HepG2 (cell line): ENCODE measurements around the gene SIT1. TPM values are rescaled to one million over a fixed set of nuclear protein-coding genes. Genes with fewer than 3 reads are reported as not detected.

ENCODE experiments used
- CHD4 ChIP-seq: fragments of 200-600 bp; sonication (generic); IDR thresholded peaks from 2 replicates; pipeline ENCODE4 v1.7.0; 2017; ENCODE audit warnings: mild to moderate bottlenecking, low read length, borderline replicate concordance
- CREB1 ChIP-seq, 2 experiments: fragments of 450-650 bp in 1 of 2; IDR thresholded peaks; 2 replicates each; pipeline ENCODE4 v1.6.1; 2016 to 2017; ENCODE audit warnings: control low read depth in 1 of 2, mild to moderate bottlenecking in 1 of 2, missing compliant biosample characterization in 1 of 2, missing genetic modification characterization in 1 of 2
- HNRNPH1 ChIP-seq: fragments of 200-400 bp; formaldehyde crosslinking; optimal IDR thresholded peaks from 2 replicates; pipeline ENCODE3; 2017; ENCODE audit warnings: mild to moderate bottlenecking, low read depth, low read length
- MTA3 ChIP-seq: sonication (generic); formaldehyde crosslinking; IDR thresholded peaks from 2 replicates; pipeline ENCODE4 v1.4.0; 2020; ENCODE audit warnings: missing genetic modification reagents
- NFE2 ChIP-seq: sonication (generic); formaldehyde crosslinking; IDR thresholded peaks from 2 replicates; pipeline ENCODE4 v1.4.0; 2020; ENCODE audit warnings: missing genetic modification reagents
- PITX1 ChIP-seq: sonication (generic); formaldehyde crosslinking; IDR thresholded peaks from 2 replicates; pipeline ENCODE4 v1.5.1; 2020; ENCODE audit warnings: mild to moderate bottlenecking, missing genetic modification reagents
- RARG ChIP-seq: sonication (generic); formaldehyde crosslinking; IDR thresholded peaks from 2 replicates; pipeline ENCODE4 v1.4.0; 2020; ENCODE audit warnings: low read depth, mild to moderate bottlenecking, missing genetic modification reagents
- RNF2 ChIP-seq: fragments of 450-650 bp; conservative IDR thresholded peaks from 2 replicates; pipeline ENCODE4 v1.6.1; 2016; ENCODE audit warnings: low read depth
- SOX6 ChIP-seq, 2 experiments: fragments of 450-650 bp in 1 of 2; sonication (generic) in 1 of 2; formaldehyde crosslinking in 1 of 2; IDR thresholded peaks; 2 replicates each; pipeline versions ENCODE4 v1.4.0 to v1.6.1; 2017 to 2020; ENCODE audit warnings: antibody characterized with exemption in 1 of 2, mild to moderate bottlenecking in 1 of 2, missing genetic modification reagents in 1 of 2
- STAT5B ChIP-seq: sonication (generic); formaldehyde crosslinking; IDR thresholded peaks from 2 replicates; pipeline ENCODE4 v1.4.0; 2020; ENCODE audit warnings: missing genetic modification reagents
- UBTF ChIP-seq: sonication (generic); formaldehyde crosslinking; IDR thresholded peaks from 2 replicates; pipeline ENCODE4 v1.4.0; 2020; ENCODE audit warnings: mild to moderate bottlenecking, missing genetic modification reagents
- ZFX ChIP-seq: sonication (generic); formaldehyde crosslinking; IDR thresholded peaks from 2 replicates; pipeline ENCODE4 v1.4.0; 2020; ENCODE audit warnings: mild to moderate bottlenecking, low read depth, missing genetic modification reagents, moderate library complexity
- ZNF101 ChIP-seq: sonication (generic); formaldehyde crosslinking; IDR thresholded peaks from 2 replicates; pipeline ENCODE4 v1.4.0; 2020; ENCODE audit warnings: mild to moderate bottlenecking, low read depth, missing genetic modification reagents, borderline replicate concordance
- ZNF124 ChIP-seq: sonication (generic); formaldehyde crosslinking; IDR thresholded peaks from 2 replicates; pipeline ENCODE4 v1.4.0; 2020; ENCODE audit warnings: missing genetic modification reagents
- ZNF274 ChIP-seq: sonication (generic); formaldehyde crosslinking; IDR thresholded peaks from 2 replicates; pipeline ENCODE4 v1.5.1; 2020; ENCODE audit warnings: mild to moderate bottlenecking, missing genetic modification reagents
- ZNF383 ChIP-seq: sonication (generic); formaldehyde crosslinking; IDR thresholded peaks from 2 replicates; pipeline ENCODE4 v1.4.0; 2020; ENCODE audit warnings: missing genetic modification reagents, mild to moderate bottlenecking, borderline replicate concordance
- ZNF44 ChIP-seq: sonication (generic); formaldehyde crosslinking; IDR thresholded peaks from 2 replicates; pipeline ENCODE4 v1.5.1; 2020; ENCODE audit warnings: mild to moderate bottlenecking, missing genetic modification reagents
- ZNF556 ChIP-seq: sonication (generic); formaldehyde crosslinking; IDR thresholded peaks from 2 replicates; pipeline ENCODE4 v1.4.0; 2020; ENCODE audit warnings: mild to moderate bottlenecking, missing genetic modification reagents, borderline replicate concordance
- ZNF567 ChIP-seq: sonication (generic); formaldehyde crosslinking; IDR thresholded peaks from 2 replicates; pipeline ENCODE4 v1.8.1; 2023; ENCODE audit warnings: mild to moderate bottlenecking, missing genetic modification reagents, borderline replicate concordance
- polyA plus RNA-seq, 8 experiments: library from polyadenylated mRNA; depleted of rRNA in 3 of 8; stranded (reverse) in 7 of 8; unstranded in 1 of 8; fragments of >200 nt; fragmentation: Illumina TruSeq in 4 of 8; extraction: Trizol in 4 of 8; gene quantifications; 2 replicates each; pipeline versions ENCODE4 v1.2.1 to v1.2.3, GENCODE V29; 2011 to 2016; ENCODE audit warnings: low read depth in 4 of 8, missing spikeins in 1 of 8, mixed read lengths in 1 of 8; ENCODE audit not compliant: insufficient read depth in 1 of 8
- total RNA-seq, 5 experiments: library from RNA; depleted of rRNA; stranded (reverse); fragments of >200 nt; fragmentation: Illumina TruSeq; extraction: Trizol; gene quantifications; 2 replicates each; pipeline ENCODE4 v1.2.3, GENCODE V29; 2016; ENCODE audit warnings: low read depth in 1 of 5
- TF ChIP-seq, protein P1 (sequence below): sonication (generic); formaldehyde crosslinking; conservative IDR thresholded peaks from 2 replicates; pipeline ENCODE4 v1.8.1; 2023; ENCODE audit warnings: missing genetic modification reagents
- TF ChIP-seq, protein P2 (sequence below): sonication (generic); formaldehyde crosslinking; IDR thresholded peaks from 2 replicates; pipeline ENCODE4 v1.5.1; 2020; ENCODE audit warnings: mild to moderate bottlenecking, missing genetic modification reagents, moderate library complexity

The SIT1 gene
- total and polyA plus RNA-seq, 2 of the 13 experiments (the other 11 are each of a cell fraction or from before 2014, with no cell fraction given) = 0.09 to 6.7 TPM

DNA sequence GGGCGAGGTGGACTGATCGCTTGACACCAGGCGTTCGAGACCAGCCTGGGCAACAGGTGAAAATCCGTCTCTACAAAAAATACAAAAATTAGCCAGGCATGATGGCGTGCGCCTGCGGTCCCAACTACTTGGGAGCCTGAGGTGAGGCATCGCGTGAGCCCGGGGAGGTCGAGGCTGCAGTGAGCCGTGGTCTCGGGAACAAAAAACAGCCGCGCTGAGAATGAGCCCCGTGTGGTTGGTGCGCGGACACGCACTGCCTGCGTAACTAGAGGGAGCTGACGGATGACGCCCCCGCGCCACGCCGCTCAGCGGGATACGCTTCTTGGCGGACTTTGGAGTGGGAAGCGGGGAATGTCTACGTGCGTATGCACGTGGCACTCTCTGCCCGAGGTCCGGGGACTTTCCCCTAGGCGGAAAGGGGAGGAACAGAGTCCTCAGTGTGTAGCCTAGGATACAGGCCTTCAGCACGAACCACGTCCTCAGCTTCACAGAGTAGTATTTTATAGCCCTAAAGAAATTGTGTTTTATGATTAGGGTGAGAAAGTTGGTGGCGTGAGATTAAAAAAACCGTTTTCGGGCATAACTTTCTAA lies 6.9 kb upstream of the SIT1 start, which contains the start of gene RMRP (continued):
- TF ChIP-seq UBTF (CRISPR knock-in tag) = peak; percentile 78; the same call in 1 of the 2 replicates
- TF ChIP-seq HNRNPH1 = no peak
- TF ChIP-seq ZFX = peak; percentile 72
- no peak for TF ChIP-seq NFE2 (CRISPR knock-in tag)
- peak; percentile 94 for TF ChIP-seq ZNF124
- 0 out of 2 replicates have a peak, but pooled peaks have one; percentile 70 for TF ChIP-seq STAT5B (CRISPR knock-in tag)
- no peak; the same call in 1 of the 2 replicates for TF ChIP-seq RARG
- TF ChIP-seq ZNF383 (CRISPR knock-in tag) = no peak
- no peak for TF ChIP-seq CHD4
- TF ChIP-seq PITX1 (CRISPR knock-in tag) = peak; percentile 86
- TF ChIP-seq, protein P1, sequence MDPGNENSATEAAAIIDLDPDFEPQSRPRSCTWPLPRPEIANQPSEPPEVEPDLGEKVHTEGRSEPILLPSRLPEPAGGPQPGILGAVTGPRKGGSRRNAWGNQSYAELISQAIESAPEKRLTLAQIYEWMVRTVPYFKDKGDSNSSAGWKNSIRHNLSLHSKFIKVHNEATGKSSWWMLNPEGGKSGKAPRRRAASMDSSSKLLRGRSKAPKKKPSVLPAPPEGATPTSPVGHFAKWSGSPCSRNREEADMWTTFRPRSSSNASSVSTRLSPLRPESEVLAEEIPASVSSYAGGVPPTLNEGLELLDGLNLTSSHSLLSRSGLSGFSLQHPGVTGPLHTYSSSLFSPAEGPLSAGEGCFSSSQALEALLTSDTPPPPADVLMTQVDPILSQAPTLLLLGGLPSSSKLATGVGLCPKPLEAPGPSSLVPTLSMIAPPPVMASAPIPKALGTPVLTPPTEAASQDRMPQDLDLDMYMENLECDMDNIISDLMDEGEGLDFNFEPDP = 0 out of 2 replicates have a peak, but pooled peaks have one; percentile 67
- TF ChIP-seq SOX6 (IDR thresholded peaks at IDR 0.05) = no peak
- peak; percentile 83 for TF ChIP-seq SOX6 (CRISPR knock-in tag; IDR thresholded peaks at IDR 0.05)
- TF ChIP-seq CREB1 (IDR thresholded peaks at IDR 0.05) = peak; percentile 90
- TF ChIP-seq CREB1 (CRISPR knock-in tag; IDR thresholded peaks at IDR 0.05) = peak; percentile 88
- no peak; the same call in none of the 2 replicates for TF ChIP-seq RNF2
- TF ChIP-seq ZNF567 (CRISPR knock-in tag) = peak; percentile 69; the same call in 1 of the 2 replicates
- peak; percentile 94; the same call in 1 of the 2 replicates for TF ChIP-seq ZNF556 (CRISPR knock-in tag)
- no peak for TF ChIP-seq ZNF101
- TF ChIP-seq, protein P2, sequence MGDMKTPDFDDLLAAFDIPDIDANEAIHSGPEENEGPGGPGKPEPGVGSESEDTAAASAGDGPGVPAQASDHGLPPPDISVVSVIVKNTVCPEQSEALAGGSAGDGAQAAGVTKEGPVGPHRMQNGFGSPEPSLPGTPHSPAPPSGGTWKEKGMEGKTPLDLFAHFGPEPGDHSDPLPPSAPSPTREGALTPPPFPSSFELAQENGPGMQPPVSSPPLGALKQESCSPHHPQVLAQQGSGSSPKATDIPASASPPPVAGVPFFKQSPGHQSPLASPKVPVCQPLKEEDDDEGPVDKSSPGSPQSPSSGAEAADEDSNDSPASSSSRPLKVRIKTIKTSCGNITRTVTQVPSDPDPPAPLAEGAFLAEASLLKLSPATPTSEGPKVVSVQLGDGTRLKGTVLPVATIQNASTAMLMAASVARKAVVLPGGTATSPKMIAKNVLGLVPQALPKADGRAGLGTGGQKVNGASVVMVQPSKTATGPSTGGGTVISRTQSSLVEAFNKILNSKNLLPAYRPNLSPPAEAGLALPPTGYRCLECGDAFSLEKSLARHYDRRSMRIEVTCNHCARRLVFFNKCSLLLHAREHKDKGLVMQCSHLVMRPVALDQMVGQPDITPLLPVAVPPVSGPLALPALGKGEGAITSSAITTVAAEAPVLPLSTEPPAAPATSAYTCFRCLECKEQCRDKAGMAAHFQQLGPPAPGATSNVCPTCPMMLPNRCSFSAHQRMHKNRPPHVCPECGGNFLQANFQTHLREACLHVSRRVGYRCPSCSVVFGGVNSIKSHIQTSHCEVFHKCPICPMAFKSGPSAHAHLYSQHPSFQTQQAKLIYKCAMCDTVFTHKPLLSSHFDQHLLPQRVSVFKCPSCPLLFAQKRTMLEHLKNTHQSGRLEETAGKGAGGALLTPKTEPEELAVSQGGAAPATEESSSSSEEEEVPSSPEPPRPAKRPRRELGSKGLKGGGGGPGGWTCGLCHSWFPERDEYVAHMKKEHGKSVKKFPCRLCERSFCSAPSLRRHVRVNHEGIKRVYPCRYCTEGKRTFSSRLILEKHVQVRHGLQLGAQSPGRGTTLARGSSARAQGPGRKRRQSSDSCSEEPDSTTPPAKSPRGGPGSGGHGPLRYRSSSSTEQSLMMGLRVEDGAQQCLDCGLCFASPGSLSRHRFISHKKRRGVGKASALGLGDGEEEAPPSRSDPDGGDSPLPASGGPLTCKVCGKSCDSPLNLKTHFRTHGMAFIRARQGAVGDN (CRISPR knock-in tag) = peak; percentile 98
- TF ChIP-seq ZNF274 (CRISPR knock-in tag) = peak; percentile 86; the same call in 1 of the 2 replicates
- peak; percentile 24; the same call in 1 of the 2 replicates for TF ChIP-seq ZNF44 (CRISPR knock-in tag)
- no peak for TF ChIP-seq MTA3 (CRISPR knock-in tag)
